Endothelial cell (in vitro differentiated cells): ENCODE measurements around the gene MEF2A. TPM values are rescaled to one million over a fixed set of nuclear protein-coding genes. Genes with fewer than 3 reads are reported as not detected.
"Not testable (repeated sequence)": the region's sequence is repeated elsewhere in the genome, so short reads cannot be mapped to it uniquely, and the experiment has no call there.

ENCODE experiments used
- DNase-seq: peaks from one replicate; pipeline ENCODE4 v3.0.0; 2021; ENCODE audit warnings: low spot score
- H3K27ac Mint-ChIP-seq: one replicate; pipeline ENCODE4 v1.8.0; 2021; ENCODE audit warnings: mixed read lengths, inconsistent platforms; ENCODE audit not compliant: unreplicated experiment
- H3K27me3 Mint-ChIP-seq: one replicate; pipeline ENCODE4 v1.8.0; 2021; ENCODE audit warnings: mild to moderate bottlenecking, moderate library complexity, mixed read lengths, inconsistent platforms; ENCODE audit not compliant: unreplicated experiment
- H3K36me3 Mint-ChIP-seq: one replicate; pipeline ENCODE4 v1.8.0; 2021; ENCODE audit warnings: mild to moderate bottlenecking, low read depth, mixed read lengths, inconsistent platforms; ENCODE audit not compliant: unreplicated experiment
- H3K4me1 Mint-ChIP-seq: one replicate; pipeline ENCODE4 v1.8.0; 2021; ENCODE audit warnings: mild to moderate bottlenecking, mixed read lengths, inconsistent platforms; ENCODE audit not compliant: unreplicated experiment
- H3K4me3 Mint-ChIP-seq: one replicate; pipeline ENCODE4 v1.8.0; 2021; ENCODE audit warnings: mild to moderate bottlenecking, mixed read lengths, inconsistent platforms; ENCODE audit not compliant: unreplicated experiment
- H3K9me3 Mint-ChIP-seq: one replicate; pipeline ENCODE4 v1.8.0; 2021; ENCODE audit warnings: mixed read lengths, inconsistent platforms; ENCODE audit not compliant: unreplicated experiment
- total RNA-seq: library from RNA; stranded (reverse); fragmentation: NEBNext Ultra II Directional; extraction: Animal tissue kit (Norgen Biotek cat#: 25700); gene quantifications from one replicate; pipeline ENCODE4 v1.2.1, GENCODE V29; 2021; ENCODE audit not compliant: unreplicated experiment
- TF ChIP-seq, protein P1 (sequence below): fragments of 200-600 bp; sonication (generic); IDR thresholded peaks from one replicate; pipeline ENCODE4 v1.5.0; 2021; ENCODE audit warnings: antibody characterized with exemption; ENCODE audit not compliant: unreplicated experiment

MEF2A gene
- total RNA-seq, 1 donor from 2014 or later = 43.5 TPM

DNA sequence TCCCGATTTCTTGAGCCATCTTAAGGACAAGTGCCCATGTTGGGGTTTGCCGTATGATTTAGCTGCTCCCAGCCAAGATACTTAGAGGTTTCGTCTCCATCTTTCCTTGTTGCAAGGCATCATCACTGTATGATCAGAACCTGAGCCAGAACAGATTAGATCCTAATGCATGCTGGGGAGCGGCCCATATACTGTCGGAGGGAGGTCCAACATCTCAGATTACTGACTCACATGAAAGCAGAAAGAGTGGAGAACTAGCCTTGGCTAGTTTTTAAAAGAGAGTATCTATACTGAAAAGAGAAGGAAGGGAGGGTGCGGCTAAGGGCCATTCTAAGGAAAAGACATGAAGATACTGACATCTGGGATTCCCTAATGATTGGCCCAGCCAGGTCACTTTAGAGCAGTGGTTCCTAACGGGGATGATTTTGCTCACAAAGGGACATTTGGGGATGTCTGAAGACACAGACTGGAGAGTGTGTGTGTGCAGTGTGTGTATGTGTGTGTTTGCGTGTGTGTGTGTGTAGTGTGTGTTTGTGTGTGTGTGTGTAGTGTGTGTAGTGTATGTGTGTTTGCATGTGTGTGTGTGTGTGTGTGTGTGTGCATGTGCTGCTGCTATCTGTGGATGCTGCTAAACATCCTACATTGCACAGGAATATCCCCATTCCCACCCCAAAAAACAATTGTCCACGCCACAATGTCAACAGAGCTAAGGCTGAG lies 179.7 kb downstream of the MEF2A start:
- no peak overlapping the region for H3K4me3 Mint-ChIP-seq
- no peak for DNase-seq
- peaks cover 8% of the 10 kb centered on the region for H3K27me3 Mint-ChIP-seq
- H3K9me3 Mint-ChIP-seq = no peaks in the 10 kb centered on the region
- H3K4me1 Mint-ChIP-seq = peaks cover 6% of the 10 kb centered on the region
- no peaks in the 10 kb centered on the region for H3K36me3 Mint-ChIP-seq
- TF ChIP-seq, protein P1, sequence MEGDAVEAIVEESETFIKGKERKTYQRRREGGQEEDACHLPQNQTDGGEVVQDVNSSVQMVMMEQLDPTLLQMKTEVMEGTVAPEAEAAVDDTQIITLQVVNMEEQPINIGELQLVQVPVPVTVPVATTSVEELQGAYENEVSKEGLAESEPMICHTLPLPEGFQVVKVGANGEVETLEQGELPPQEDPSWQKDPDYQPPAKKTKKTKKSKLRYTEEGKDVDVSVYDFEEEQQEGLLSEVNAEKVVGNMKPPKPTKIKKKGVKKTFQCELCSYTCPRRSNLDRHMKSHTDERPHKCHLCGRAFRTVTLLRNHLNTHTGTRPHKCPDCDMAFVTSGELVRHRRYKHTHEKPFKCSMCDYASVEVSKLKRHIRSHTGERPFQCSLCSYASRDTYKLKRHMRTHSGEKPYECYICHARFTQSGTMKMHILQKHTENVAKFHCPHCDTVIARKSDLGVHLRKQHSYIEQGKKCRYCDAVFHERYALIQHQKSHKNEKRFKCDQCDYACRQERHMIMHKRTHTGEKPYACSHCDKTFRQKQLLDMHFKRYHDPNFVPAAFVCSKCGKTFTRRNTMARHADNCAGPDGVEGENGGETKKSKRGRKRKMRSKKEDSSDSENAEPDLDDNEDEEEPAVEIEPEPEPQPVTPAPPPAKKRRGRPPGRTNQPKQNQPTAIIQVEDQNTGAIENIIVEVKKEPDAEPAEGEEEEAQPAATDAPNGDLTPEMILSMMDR = no peak
- no peak overlapping the region for H3K27ac Mint-ChIP-seq

DNA sequence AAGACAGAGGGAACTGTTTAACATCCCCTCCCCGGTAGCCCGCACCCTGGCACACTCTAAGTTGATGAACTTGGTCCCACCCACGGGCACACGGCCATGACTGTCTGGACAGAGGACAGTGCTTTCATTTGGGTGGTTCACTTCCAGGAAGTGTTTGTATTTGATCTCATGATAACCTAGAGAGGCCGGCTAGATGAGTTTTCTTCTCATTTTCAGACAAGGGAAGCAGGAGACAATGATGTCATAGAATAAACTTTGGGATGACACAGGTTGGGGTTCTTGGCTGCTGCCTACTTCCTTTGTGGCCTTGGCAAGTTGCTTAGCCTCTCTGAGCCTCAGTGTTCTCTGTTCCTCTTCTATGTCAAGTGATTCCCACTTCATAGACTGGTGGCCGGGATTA lies 183.6 kb downstream of the MEF2A start:
- Mint-ChIP-seq H3K27me3 (peaks cover 9% of the 10 kb centered on the region), H3K27ac (no peak overlapping the region), H3K36me3 (no peaks in the 10 kb centered on the region), H3K4me1 (peaks cover 9% of the 10 kb centered on the region), H3K4me3 (no peak overlapping the region), H3K9me3 (no peaks in the 10 kb centered on the region)
- TF ChIP-seq, protein P1 = no peak
- no peak for DNase-seq

DNA sequence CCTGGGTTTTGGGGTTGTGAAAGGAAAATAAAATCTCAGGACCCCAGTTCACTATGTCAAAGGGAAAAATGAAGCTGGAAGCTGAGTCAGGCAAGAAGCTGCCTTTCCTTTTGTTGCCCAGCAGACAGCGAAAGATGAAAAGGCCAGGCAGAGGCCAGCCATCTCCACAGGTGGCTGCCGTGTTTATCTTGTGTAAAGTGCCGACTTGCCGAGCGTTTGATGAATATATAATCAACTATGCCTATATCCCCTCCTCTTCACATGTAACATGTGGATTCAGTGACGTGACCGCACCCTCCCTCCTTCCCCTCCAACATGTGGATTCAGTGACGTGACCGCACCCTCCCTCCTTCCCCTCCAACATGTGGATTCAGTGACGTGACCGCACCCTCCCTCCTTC lies 184.5 kb downstream of the MEF2A start:
- not testable (repeated sequence) for H3K9me3 Mint-ChIP-seq

DNA sequence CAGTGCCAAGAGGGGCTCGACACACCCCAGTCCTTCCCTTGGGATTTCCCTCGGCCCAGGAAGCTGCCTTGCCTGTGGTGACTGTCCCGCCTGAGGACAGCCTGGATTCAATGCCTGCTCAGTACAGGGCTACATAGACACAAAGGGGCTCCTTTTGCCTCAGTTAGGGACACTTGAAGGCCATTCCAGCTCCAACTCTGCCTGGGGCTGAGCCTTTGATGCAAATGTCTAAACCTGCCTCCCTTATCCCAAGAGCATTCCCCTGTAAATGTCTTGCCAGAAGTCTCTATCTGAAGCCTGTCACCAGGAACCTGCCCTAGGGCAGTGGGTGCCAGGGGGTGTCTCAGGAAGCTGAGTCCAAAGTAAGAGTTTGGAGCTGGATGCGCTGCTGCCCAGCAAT lies 186.8 kb downstream of the MEF2A start:
- Mint-ChIP-seq H3K36me3 (no peaks in the 10 kb centered on the region), H3K27me3 (peaks cover 14% of the 10 kb centered on the region), H3K4me3 (no peak overlapping the region), H3K27ac (no peak overlapping the region), H3K9me3 (no peaks in the 10 kb centered on the region), H3K4me1 (peaks cover 9% of the 10 kb centered on the region)
- TF ChIP-seq, protein P1 = no peak
- no peak for DNase-seq

More for the DNA sequence above, 184.5 kb downstream of the MEF2A start:
- not testable (repeated sequence) for H3K27ac Mint-ChIP-seq, H3K36me3 Mint-ChIP-seq, H3K4me3 Mint-ChIP-seq, H3K4me1 Mint-ChIP-seq, DNase-seq
- peaks cover 15% of the 10 kb centered on the region for H3K27me3 Mint-ChIP-seq

DNA sequence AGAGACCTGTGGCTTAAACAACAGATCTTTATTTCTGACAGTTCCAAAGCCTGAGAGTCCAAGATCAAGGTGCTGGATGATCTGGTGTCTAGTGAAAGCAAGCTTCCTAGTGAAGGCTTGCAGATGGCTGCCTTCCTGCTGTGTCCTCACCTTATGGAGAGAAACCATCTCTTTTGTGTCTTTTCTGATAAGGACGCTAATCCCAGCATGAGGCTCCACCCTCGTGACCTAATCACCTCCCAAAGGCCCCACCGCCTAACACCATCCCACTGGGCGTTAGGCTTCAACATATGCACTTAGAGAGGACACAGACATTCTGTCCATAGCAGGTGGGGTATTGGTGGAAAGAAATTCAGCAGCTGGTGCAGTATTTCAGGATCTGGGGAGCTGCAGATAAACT lies 187.3 kb downstream of the MEF2A start:
- no peaks in the 10 kb centered on the region for H3K36me3 Mint-ChIP-seq
- TF ChIP-seq, protein P1 = no peak
- peaks cover 14% of the 10 kb centered on the region for H3K27me3 Mint-ChIP-seq
- H3K4me3 Mint-ChIP-seq = no peak overlapping the region
- peaks cover 9% of the 10 kb centered on the region for H3K4me1 Mint-ChIP-seq
- H3K27ac Mint-ChIP-seq = no peak overlapping the region
- no peaks in the 10 kb centered on the region for H3K9me3 Mint-ChIP-seq
- DNase-seq = no peak
